Measurements from ENCODE around the gene NCKAP5. TPM values are rescaled to one million over a fixed set of nuclear protein-coding genes. Genes with fewer than 3 reads are reported as not detected.

NCKAP5 gene
- polyA plus RNA-seq, 3 donors: not detected

- peaks cover 0 to 2% (median 0%) of the 10 kb centered on the region in 7 donors for H3K9me3 Mint-ChIP-seq
- Histone ChIP-seq H3K9me3 (replicated peaks in 1 of 2; ENCODE audit: control insufficient read depth in 1 of 2, insufficient read depth in 1 of 2, low read length in 2 of 2) (no peaks in the 10 kb centered on the region), H3K36me3 (replicated peaks in 1 of 2; ENCODE audit: control insufficient read depth in 1 of 2, insufficient read depth in 2 of 2, low read length in 2 of 2) (no peaks in the 10 kb centered on the region), H2AFZ (ENCODE audit: insufficient read depth, low read depth, low read length, poor library complexity, severe bottlenecking) (no peak overlapping the region), H3K27ac (ENCODE audit: low read depth in 1 of 2, low read length in 2 of 2) (no peak overlapping the region), H3K27me3 (ENCODE audit: control insufficient read depth in 2 of 2, insufficient read depth in 2 of 2, low read length in 2 of 2) (no peaks in the 10 kb centered on the region), H4K20me1 (ENCODE audit: insufficient read depth, low read length) (no peaks in the 10 kb centered on the region), H3K4me2 (replicated peaks; ENCODE audit: extremely low read depth, low read length, poor library complexity, severe bottlenecking) (no peak overlapping the region), H3K4me1 (ENCODE audit: control insufficient read depth in 1 of 2, insufficient read depth in 2 of 2, low read length in 2 of 2) (no peaks in the 10 kb centered on the region), H3K4me3 (replicated peaks in 1 of 3; ENCODE audit: low read depth in 2 of 3, low read length in 3 of 3) (no peak overlapping the region), H3K9ac (ENCODE audit: insufficient read depth, low read length, poor library complexity, severe bottlenecking) (no peak overlapping the region), H3K79me2 (ENCODE audit: insufficient read depth, low read length) (no peaks in the 10 kb centered on the region)
- no peak overlapping the region for H3K4me3 Mint-ChIP-seq
- DNase-seq: no peak
- no peak overlapping the region for H3K27ac Mint-ChIP-seq
- WGBS (ENCODE audit: insufficient coverage): no CpG with 5 or more reads among the region's 1 CpG
- intact Hi-C loops (cut with micrococcal nuclease): no loop called here
- H3K4me1 Mint-ChIP-seq: no peaks in the 10 kb centered on the region
- H3K36me3 Mint-ChIP-seq: no peaks in the 10 kb centered on the region
- TF ChIP-seq CTCF (IDR thresholded peaks at IDR 0.05): no peak
- H3K27me3 Mint-ChIP-seq (ENCODE audit: low read depth in 3 of 3): peaks cover 0 to 2% (median 0%) of the 10 kb centered on the region in 3 donors
These were observed 203.1 kb downstream of the NCKAP5 start for GRCh38 chr2:133365117-133365516.

- H3K4me3 ChIP-seq (replicated peaks in 1 of 3; ENCODE audit: low read depth in 2 of 3, low read length in 3 of 3): no peak overlapping the region
- no peaks in the 10 kb centered on the region for H3K9me3 ChIP-seq (replicated peaks in 1 of 2; ENCODE audit: control insufficient read depth in 1 of 2, insufficient read depth in 1 of 2, low read length in 2 of 2)
- H3K27me3 ChIP-seq (ENCODE audit: control insufficient read depth in 2 of 2, insufficient read depth in 2 of 2, low read length in 2 of 2): no peaks in the 10 kb centered on the region
- WGBS (ENCODE audit: insufficient coverage): 80% methylated on average over 1 of the region's 3 CpGs
- DNase-seq: no peak
- H3K79me2 ChIP-seq (ENCODE audit: insufficient read depth, low read length): no peaks in the 10 kb centered on the region
- H3K27ac ChIP-seq (ENCODE audit: low read depth in 1 of 2, low read length in 2 of 2): no peak overlapping the region
- Mint-ChIP-seq H3K4me1 (no peaks in the 10 kb centered on the region), H3K27me3 (ENCODE audit: low read depth in 3 of 3) (peaks cover 0 to 2% (median 0%) of the 10 kb centered on the region in 3 donors), H3K4me3 (no peak overlapping the region), H3K36me3 (no peaks in the 10 kb centered on the region), H3K27ac (no peak overlapping the region), H3K9me3 (peaks cover 0 to 2% (median 0%) of the 10 kb centered on the region in 7 donors)
- no peaks in the 10 kb centered on the region for H4K20me1 ChIP-seq (ENCODE audit: insufficient read depth, low read length)
- TF ChIP-seq CTCF (IDR thresholded peaks at IDR 0.05): no peak
- intact Hi-C loops (cut with micrococcal nuclease): no loop called here
- H3K9ac ChIP-seq (ENCODE audit: insufficient read depth, low read length, poor library complexity, severe bottlenecking): no peak overlapping the region
- H3K4me1 ChIP-seq (ENCODE audit: control insufficient read depth in 1 of 2, insufficient read depth in 2 of 2, low read length in 2 of 2): no peaks in the 10 kb centered on the region
- no peak overlapping the region for H2AFZ ChIP-seq (ENCODE audit: insufficient read depth, low read depth, low read length, poor library complexity, severe bottlenecking)
- H3K36me3 ChIP-seq (replicated peaks in 1 of 2; ENCODE audit: control insufficient read depth in 1 of 2, insufficient read depth in 2 of 2, low read length in 2 of 2): no peaks in the 10 kb centered on the region
- no peak overlapping the region for H3K4me2 ChIP-seq (replicated peaks; ENCODE audit: extremely low read depth, low read length, poor library complexity, severe bottlenecking)
These were observed 203.6 kb downstream of the NCKAP5 start for GRCh38 chr2:133364636-133365035.
